ENCODE measurements around the gene AMBRA1.

The AMBRA1 gene

DNA sequence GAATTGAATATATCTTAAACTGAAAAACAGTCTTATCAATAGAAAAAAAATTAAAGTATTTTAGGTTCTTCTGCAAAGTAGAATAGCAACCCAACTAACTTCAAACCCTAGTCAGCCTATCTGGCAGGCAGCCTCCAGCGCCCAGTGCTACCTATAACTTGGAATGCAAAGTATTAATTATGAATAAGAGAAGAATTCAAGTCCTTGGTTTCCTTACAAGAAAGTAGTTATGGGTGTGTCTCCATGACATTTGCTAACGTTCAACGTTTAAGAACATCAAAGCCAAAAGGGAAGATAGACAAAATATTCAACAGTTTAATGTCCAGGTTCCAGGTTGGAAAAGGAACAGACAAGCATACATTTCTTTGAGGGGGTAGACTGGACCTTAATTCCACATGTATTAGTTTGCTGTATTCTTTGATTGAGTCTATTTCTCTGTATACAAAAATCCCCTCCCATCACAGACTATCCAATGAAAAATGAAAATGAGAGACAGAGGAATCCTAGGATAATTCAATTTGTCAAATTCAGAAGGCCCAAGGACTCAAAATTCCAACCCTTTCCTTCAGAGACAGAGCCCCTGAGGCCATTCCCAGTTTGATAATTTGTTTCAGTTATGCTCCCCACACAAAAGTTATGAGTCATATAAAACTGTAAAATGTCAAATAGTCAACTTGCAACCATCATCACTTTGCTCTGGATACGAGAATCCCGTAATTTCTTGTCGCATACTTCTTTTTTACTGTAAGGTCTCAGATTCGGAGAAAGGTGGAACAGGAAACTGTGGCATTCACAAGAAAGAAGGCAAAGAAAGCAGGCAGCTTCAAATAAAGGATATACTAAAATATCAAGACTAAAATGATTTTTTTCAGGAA is 118.5 kb downstream of the AMBRA1 start:
- no peak for DNase-seq (ENCODE audit: low spot score)

DNA sequence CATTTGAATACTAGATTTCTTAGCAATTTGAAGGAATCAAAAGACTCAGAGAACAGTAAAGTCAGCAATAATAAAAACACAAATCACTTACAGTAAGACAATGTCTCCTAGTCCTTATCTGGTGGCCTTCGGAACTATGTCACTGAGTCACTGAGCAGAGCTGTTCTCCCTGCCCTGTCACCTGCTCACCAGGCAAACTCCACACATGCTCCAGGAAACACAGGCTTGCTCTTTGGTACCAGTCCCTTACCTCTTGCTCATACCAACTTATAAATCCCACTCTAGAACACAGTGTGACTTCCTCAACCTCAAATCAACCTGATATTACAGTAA is 121.2 kb downstream of the AMBRA1 start:
- no peak for DNase-seq (ENCODE audit: low spot score)

DNA sequence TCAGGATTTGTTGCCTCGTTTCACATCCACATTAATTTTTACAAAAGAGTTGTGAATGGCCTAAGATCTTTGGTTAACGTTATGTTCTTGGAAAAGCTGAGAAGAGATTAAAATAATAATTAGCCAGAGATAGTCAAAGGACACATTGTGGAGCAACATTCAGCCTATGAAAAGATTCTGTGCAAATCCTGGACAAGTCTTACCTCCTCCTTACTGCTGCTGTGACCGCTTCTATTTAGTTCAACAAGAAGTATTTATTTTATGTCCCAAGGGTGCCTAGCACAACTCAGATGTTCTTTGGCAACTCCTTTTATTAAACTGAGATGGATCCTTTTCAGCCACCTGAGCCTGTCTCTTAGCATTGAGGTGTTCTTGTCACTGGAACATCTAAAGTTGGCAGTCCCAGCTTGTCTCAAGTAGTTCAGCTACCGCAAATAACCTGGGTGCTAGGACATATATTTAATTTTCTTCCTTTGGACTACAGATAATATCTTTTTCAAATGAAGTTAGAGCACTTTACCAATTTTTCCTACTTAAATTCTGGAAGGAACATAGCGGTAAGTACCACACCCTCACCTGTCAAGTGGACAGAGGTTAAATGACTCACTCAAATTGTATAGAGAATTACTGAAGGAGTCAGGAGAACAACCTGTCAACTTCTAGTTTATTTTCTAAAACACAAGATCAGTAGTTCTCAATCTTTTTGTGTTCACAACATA is 121.7 kb downstream of the AMBRA1 start:
- no peak for DNase-seq (ENCODE audit: low spot score)

DNA sequence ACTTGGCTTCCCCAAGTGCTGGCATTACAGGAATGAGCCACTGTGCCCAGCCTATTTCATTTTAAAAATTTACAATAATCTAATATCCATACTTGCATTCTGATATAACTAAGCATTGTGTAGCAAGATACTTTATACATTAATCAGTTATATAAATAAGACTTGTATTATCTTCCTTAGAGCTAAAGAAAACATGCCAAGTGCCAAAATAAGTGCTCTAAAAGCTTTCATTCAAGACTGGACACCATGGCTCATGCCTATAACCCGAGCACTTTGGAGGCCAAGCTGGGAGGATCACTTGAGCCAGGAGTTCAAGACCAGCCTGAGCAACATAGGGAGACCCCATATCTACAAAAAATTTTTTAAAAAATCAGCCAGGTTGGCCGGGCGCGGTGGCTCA is 123.9 kb downstream of the AMBRA1 start:
- no peak for DNase-seq (ENCODE audit: low spot score)

DNA sequence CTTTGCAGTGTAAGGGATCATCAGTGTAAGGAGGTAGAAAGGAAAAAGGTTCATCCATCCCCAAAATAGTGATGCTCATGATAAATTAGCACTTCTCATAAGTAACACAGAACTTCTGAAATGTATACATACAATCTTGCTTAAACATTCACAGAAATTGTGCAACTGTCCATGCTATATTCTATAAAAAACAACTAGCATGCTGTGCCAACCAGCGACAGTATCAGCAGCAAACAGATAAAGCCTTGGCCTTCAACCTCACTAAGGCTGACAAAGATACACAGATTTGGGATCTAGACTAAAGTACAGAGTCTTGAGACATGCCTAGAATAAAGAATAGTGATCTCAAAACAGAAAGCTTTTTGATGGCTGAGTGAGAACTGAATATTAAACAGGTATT is 128.1 kb downstream of the AMBRA1 start:
- DNase-seq (ENCODE audit: low spot score), result no peak

DNA sequence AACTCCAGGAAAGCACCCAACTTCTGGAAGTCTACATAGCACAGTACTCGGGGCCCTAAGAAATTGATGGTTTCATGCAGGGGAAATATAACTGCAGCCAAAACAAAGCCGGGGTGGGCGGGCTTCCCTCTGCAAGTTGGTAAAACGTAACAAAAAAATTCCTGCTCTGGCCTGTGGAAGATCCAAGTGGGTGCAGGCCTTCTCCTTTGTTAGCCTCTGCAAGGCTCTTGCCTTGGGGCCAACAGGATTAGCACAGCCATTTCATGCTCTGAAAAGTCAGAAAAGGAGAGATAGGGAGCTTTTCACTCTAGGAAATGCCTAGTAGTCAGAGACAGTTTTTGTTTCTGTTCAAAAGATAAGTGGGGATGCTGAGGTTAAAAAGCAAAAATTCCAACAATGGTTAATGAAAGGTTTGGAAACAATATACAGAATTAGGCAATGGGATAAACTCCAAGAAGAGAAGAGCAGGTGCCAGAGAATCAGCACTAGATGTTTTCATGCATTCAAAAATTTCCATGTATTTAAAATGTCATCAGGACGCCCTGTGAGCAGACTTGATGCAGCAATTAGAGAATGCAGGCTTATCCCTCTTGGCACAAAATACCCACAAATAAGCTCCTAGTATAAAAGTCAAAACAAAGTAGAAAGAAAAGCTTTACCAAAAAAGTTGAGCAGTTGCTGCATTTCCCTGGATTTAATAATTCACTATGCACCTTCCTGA is 130.0 kb downstream of the AMBRA1 start:
- no peak for DNase-seq (ENCODE audit: low spot score)

DNA sequence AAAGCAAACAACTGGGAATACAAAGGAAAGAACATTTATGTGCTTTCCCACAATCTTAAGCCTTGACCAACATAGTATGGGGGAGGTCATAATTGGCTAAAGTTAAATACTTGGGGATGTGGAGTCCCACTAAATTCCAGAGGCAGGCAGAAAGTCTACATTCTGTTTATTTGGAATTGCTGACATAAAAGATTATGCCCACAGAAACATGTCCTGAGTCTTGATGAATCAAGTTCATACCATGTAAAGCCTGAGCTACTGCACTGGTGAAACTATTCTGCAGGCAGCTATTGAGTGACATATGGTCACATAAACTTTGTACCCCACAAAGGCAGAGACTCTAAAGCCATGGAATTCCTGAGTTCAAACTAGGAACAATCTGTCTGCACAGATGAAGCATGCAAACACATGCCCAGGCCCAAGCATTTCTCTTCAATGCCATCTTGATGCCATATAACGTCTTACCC is 132.3 kb downstream of the AMBRA1 start:
- no peak for DNase-seq (ENCODE audit: low spot score)

DNA sequence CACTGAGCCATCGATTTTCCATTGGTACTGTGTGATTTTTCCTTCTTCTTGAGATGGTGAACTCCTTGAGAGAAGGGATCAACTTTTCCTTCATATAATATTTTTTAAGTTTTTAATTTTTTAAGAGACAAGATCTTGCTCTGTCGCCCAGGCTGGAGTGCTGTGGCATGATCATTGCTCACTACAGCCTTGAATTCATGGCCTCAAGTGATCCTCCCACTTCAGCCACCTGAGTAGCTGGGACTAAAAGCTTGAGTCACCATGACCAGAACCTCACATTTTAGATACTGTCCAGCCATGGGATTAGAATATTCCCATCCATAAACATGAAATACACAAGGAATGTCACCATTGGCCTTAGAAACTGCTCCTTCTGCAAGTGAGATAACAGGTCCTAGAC is 135.3 kb downstream of the AMBRA1 start:
- DNase-seq (ENCODE audit: low spot score), result no peak

DNA sequence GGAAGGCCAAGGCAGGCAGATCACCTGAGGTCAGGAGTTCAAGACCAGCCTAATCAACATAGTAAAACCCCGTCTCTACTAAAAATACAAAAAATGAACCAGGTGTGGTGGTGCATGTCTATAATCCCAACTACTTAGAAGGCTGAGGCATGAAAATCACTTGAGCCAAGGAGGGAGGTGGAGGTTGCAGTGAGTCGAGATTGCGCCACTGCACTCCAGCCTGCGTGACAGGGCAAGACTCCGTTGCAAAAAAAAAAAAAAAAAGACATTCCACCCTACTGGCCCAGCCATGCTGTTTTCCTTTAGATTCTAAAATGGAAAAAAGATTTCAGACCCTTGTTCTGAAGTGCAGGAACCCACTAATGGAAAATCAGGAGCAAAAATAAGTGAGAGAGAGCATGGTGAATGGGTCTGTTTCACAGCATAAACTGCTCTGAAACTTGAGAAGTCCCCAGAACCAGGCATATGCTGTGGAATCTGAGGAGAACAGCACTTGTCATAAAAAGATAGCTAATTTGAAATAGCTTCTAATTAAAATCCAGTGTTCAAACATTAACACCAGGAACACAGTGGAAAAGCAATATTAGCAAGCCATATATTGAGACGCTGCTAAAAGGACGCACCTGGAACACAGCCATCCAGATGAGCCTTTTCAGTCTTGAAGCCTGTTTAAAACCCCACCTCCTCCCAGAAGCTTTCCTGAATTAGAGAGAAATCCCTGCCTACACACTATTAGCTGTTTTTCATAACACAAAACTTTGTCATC is 136.0 kb downstream of the AMBRA1 start:
- DNase-seq (ENCODE audit: low spot score), result no peak

DNA sequence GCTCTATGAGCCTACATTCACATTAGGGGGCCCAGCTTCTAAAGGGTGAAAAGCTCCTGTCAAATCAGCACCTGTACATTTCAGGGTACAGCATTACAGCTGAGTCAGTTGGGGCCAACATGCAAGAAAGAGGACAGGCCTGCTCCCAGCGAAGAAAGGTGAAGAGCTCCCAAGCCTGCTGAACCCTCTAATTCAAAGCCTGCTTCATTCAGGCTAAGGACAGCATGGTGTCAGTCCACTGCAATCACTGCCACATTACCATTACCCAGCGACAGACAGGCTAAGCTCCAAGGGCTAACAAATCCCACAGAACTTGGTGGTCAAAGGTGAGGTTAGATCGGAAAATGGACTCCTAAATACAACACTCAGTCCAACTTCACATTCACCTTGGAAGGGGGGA is 136.8 kb downstream of the AMBRA1 start:
- no peak for DNase-seq (ENCODE audit: low spot score)

DNA sequence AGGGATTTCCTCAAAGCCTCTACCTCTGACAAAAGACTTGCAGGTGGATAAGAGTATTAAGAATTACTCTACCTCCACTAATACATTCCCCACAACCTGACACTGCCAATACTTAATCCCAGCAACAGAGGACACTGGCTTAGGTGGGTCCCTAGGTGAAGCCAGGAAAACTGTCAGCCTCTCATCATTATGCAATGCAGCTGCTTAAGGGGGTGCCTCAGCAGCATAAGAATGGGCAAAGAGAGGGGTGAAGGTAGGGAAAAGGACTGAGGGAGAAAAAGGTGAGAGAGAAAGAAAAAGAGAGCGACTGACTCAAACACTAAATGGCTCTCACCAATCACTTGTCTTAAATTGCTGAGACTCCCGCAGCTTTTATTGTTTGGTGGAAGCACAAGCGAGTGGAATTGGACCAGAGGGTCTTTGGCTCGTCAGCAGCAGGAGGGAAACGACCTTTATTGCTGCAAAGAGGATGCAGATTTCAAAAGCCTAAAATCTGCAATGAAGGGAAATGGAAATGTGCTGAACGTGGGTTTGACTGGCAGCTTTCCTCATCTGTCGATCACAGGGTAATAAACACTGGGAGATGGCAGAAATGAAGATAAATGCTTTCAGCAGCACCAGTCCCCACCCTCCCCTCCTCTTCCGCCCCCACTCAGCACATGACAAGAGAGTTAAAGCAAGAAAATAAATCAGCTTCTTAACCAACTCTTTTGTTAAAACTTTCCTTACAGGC is 137.4 kb downstream of the AMBRA1 start:
- no peak for DNase-seq (ENCODE audit: low spot score)

DNA sequence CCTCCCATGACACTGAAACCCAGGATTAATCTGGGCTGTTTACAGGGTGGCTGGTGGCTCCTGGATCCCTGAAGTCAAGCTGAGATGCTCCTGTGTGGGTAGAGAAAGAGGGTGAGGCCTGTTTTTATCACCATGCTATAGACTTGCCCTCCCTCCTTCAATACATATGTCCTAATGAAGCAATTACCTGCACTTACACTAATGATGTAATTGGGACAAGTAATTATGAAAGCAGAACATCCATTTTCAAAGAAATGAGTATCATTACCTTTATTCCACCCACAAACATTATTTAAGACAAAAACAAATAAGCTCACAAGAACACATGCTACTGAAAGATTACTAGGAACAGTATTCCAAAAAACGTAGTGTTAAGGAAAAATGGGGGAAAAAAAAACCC is 138.0 kb downstream of the AMBRA1 start:
- no peak for DNase-seq (ENCODE audit: low spot score)

DNA sequence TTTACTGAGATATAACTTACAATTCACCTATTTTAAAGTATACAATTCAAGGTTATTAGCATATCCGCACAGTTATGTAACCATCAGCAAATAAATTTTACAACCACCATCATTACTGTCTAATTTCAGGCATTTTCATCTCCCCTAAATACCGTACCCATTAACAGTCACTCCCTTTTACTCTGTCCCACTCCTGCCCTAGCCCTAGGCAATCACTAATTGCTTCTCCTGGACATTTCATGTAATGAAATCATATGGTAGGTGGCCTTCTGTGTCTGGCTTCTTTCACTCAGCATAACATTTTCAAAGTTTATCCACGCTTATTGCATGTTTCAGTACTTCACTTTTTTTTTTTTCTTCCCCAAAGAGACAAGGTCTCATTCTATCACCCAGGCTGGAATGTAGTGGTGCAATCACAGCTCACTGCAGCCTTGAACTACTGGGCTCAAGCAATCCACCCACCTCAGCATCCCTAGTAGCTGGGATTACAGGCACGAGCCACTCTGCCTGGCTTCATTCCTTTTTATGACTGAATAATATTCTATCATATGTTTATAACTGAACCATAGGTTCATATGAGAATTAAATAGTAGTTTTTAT is 140.8 kb downstream of the AMBRA1 start:
- DNase-seq (ENCODE audit: low spot score), result no peak

DNA sequence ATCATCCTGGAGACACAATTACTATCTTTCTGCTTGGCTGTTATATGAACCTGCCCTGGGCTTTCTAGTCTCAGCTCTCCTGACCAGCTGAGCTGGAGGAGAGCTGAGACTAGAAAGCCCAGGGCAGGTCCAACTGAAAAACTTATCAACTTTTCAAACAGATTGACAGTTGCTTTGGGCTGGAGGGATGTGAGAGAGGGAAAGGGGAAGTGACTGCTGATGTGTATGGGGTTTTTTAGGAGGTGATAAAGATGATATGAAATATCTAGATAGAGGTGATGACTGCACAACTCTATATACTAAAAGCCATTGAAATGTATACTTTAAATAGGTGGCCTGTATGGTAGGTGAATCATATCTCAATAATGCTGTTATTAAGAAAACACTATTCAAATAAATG is 142.1 kb downstream of the AMBRA1 start:
- no peak for DNase-seq (ENCODE audit: low spot score)

DNA sequence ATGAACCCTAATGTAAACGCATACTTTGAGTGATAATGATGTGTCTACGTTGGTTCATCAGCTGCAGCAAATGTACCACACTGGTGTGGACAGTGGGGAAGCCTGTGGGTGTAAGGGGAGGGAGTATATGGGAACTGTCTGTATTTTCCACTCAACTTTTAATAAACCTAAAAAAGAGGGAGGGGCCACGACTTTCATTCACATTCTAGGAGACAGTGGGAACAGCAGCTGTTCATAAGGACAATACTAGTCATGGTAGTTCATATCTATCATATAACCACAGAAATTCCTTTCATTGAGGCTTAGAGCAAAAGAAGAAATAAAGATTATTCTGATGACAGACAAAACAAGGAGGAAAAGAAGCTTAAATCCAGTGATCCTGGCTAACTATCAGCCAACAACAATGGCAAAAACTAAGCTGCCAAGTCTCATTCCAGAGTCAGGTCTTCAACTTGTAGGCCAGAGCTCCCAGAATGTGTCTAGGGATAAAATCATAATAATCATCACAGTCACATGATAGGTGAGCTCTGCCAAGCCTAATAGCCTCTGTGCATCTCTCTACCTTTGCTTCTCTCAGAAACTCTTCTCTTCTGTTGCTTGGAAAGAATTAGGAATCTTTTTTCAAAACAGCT is 142.9 kb downstream of the AMBRA1 start:
- no peak for DNase-seq (ENCODE audit: low spot score)

DNA sequence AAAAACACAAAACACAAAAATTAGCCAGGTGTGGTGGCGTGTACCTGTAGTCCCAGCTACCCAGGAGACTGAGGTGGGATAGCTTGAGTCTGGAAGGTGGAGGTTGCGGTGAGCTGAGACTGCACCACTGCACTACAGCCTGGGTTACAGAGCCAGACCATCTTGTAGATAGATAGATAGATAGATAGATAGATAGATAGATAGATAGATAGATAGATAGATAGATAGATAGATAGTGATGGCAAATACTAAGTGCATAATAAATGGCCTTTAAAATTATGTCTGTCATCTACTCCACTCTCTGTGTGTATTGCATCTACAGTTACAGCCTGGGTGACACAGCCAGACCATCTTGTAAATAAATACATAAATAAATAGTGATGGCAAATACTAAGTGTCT is 146.3 kb downstream of the AMBRA1 start:
- no peak for DNase-seq (ENCODE audit: low spot score)

DNA sequence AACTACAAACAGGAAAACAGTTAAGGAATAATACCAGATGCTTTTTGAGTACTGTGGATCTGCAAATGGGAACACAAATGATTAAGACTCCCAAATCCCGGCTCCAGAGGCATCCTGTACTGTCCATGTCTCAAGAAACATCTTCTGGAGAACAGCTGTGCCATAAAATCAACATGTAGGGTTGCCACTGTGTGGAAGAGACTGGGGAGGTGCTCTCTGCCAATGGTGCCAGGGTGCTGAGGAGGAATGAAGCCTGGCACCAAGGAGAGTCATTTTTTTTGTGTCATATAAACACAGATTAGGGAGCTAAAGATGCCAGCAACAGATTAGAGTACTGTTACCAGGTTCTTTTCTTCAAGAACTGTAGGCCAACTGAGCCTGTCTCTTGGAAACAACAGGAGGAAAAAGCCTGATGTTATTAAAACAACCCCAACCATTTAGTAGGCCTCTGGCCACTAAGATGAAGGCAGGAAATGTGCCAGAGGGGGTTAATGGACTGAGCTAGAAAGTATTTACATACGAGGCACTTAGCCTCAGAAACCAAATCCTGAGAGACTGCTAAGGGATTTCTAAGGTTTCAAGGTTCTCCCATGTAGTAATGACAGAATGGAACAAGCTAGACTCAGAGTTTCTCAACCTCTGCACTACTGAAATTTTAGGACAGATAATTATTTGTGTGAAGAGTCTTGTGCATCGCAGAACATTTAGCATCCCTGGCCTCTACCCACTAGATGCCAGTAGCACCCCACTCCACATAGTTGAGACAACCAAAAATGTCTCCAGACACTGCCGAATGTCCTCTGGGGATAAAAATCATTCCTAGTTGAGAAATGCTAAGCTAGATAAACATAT is 147.7 kb downstream of the AMBRA1 start:
- no peak for DNase-seq (ENCODE audit: low spot score)

DNA sequence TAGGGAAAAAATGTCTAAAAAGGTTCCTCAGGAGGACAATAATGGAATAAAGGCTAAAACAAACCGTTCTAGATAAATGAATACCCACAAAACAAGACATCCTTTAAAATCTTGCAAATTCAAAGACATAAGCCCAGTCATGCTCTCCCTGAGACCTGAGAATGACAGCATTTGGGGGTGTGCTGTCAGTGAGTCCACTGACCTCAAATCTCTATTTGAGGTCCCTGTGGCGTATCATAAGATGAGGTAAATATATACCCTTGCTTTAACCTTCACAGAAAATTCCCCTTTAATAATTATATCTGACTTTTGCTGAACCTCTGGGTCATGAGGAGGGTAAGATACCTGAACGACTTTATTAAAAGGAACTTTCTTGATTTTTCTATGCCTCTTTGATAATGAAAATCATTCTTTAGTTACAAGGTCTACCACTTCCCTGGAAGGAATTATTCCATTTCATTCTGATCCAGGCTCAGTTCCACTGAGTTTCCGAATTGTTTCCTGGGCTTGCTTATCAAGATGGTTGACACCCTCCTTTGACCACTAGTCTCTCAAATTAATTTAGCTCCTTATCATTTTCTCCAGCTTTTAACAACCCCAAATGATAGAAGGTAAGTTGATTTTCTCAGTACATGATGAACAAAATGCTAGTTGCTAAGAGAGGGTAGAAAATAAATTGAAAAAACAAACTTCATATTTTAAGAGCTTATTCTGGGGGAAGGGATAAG is 148.5 kb downstream of the AMBRA1 start:
- no peak for DNase-seq (ENCODE audit: low spot score)

DNA sequence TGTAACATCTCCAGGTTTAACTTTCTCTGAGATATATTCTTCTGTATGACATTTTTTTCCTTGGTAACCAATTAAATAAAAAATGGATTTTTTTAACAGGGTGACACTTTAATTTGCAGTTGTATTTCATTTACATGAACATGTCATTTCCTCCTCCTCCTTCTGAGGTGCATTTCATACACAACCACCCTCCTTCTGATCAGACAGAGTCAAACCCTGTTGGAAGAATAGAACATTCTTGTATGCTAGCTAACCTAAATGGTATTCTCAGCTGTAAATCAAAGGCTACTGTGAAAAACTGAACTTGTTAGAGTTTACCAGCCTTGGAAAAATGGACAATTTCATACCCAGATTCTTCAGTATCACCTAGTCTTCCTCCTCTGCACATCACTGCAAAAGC is 149.5 kb downstream of the AMBRA1 start:
- no peak for DNase-seq (ENCODE audit: low spot score)
